DMS53 treated with DMSO at 0.1 percent for 48 hours (cell line): ENCODE data around the gene OAF.
"Not testable (repeated sequence)": the region's sequence is repeated elsewhere in the genome, so short reads cannot be mapped to it uniquely, and the experiment has no call there.

Experiments used
- DNase-seq: peaks from one replicate; lab custom pipeline; 2025; ENCODE audit not compliant: unreplicated experiment; lab: John Stamatoyannopoulos, UW

Gene OAF

GRCh38 chr11:120240866-120241265 lies 30.0 kb downstream of the OAF start:
- no peak for DNase-seq

- DNase-seq, result no peak
Measured at GRCh38 chr11:120241277-120241676, 30.4 kb downstream of the OAF start.

GRCh38 chr11:120243221-120243620 lies 32.4 kb downstream of the OAF start:
- DNase-seq, result no peak

- DNase-seq, result no peak
Measured at GRCh38 chr11:120244476-120245365, 33.9 kb downstream of the OAF start.

GRCh38 chr11:120245434-120245833 lies 34.6 kb downstream of the OAF start:
- no peak for DNase-seq

GRCh38 chr11:120248551-120249278 lies 37.9 kb downstream of the OAF start:
- DNase-seq, result no peak

- no peak for DNase-seq
Measured at GRCh38 chr11:120249279-120250262, 38.7 kb downstream of the OAF start.

GRCh38 chr11:120253377-120253776 lies 42.5 kb downstream of the OAF start:
- DNase-seq, result not testable (repeated sequence)

- DNase-seq, result no peak
Measured at GRCh38 chr11:120254788-120255518, 44.1 kb downstream of the OAF start.

- no peak for DNase-seq
Measured at GRCh38 chr11:120255519-120255866, 44.7 kb downstream of the OAF start.

- DNase-seq, result no peak
Measured at GRCh38 chr11:120256178-120256577, 45.3 kb downstream of the OAF start.

GRCh38 chr11:120256779-120257178 lies 45.9 kb downstream of the OAF start:
- no peak for DNase-seq

- no peak for DNase-seq
Measured at GRCh38 chr11:120257346-120257745, 46.5 kb downstream of the OAF start.

GRCh38 chr11:120258661-120259060 lies 47.8 kb downstream of the OAF start:
- no peak for DNase-seq

GRCh38 chr11:120259241-120259640 lies 48.4 kb downstream of the OAF start:
- DNase-seq, result no peak

GRCh38 chr11:120259988-120260565 lies 49.2 kb downstream of the OAF start:
- DNase-seq, result no peak

GRCh38 chr11:120260616-120261015 lies 49.8 kb downstream of the OAF start:
- DNase-seq, result no peak

- DNase-seq, result no peak
Measured at GRCh38 chr11:120261321-120261720, 50.5 kb downstream of the OAF start.

- no peak for DNase-seq
Measured at GRCh38 chr11:120261931-120262330, 51.1 kb downstream of the OAF start.

GRCh38 chr11:120267319-120267718 lies 56.5 kb downstream of the OAF start:
- no peak for DNase-seq
